Gastrocnemius medialis (tissue), 4 donors: ENCODE data around the gene ADD1. TPM values are rescaled to one million over a fixed set of nuclear protein-coding genes. Genes with fewer than 3 reads are reported as not detected.
"Not testable (repeated sequence)": the region's sequence is repeated elsewhere in the genome, so short reads cannot be mapped to it uniquely, and the experiment has no call there.

Experiments used
- ATAC-seq, 2 donors: fragments of 150-250 bp; one replicate each; pipeline ENCODE4 v1.9.1; 2016
- DNase-seq, 2 donors: peaks; one replicate each; pipeline ENCODE4 v3.0.0-alpha.2; 2019
- H3K27ac ChIP-seq, 4 donors: fragments of 200-600 bp; sonication (generic); 1 replicate in 1 of 4; 2 replicates in 3 of 4; pipeline ENCODE4 v1.5.1; 2016 to 2018; ENCODE audit warnings: mild to moderate bottlenecking in 2 of 4, moderate library complexity in 1 of 4
- H3K27me3 ChIP-seq, 3 donors: fragments of 200-600 bp; sonication (generic) in 2 of 3; 1 replicate in 1 of 3; 2 replicates in 2 of 3; pipeline versions ENCODE4 v1.5.1 to v1.6.0; 2016 to 2019; ENCODE audit warnings: mild to moderate bottlenecking in 1 of 3, moderate library complexity in 1 of 3
- H3K36me3 ChIP-seq, 2 donors: fragments of 200-600 bp; sonication (generic) in 1 of 2; one replicate each; pipeline ENCODE4 v1.5.1; 2017 to 2018
- H3K4me1 ChIP-seq, 2 donors: fragments of 200-600 bp; sonication (generic) in 1 of 2; one replicate each; pipeline ENCODE4 v1.5.1; 2016 to 2017; ENCODE audit warnings: mild to moderate bottlenecking in 2 of 2
- H3K4me3 ChIP-seq, 4 donors: fragments of 200-600 bp; sonication (generic) in 3 of 4; 1 replicate in 1 of 4; 2 replicates in 3 of 4; pipeline ENCODE4 v1.5.1; 2016 to 2019; ENCODE audit warnings: mild to moderate bottlenecking in 2 of 4
- H3K9me3 ChIP-seq, 3 donors: fragments of 200-600 bp; sonication (generic) in 2 of 3; 1 replicate in 1 of 3; 2 replicates in 2 of 3; pipeline ENCODE4 v1.5.1; 2016 to 2019
- CTCF ChIP-seq, 5 experiments: fragments of 450-650 bp in 3 of 5; fragments of 200-600 bp in 2 of 5; sonication (generic) in 2 of 5; IDR thresholded peaks in 4 of 5; conservative IDR thresholded peaks in 1 of 5; 1 replicate in 4 of 5; 2 replicates in 1 of 5; pipeline ENCODE4 v1.5.1; 2016 to 2019; ENCODE audit warnings: antibody characterized with exemption in 5 of 5, mild to moderate bottlenecking in 3 of 5, moderate library complexity in 3 of 5
- POLR2A ChIP-seq, 2 donors: fragments of 450-650 bp; IDR thresholded peaks; one replicate each; pipeline ENCODE4 v1.6.1; 2017; ENCODE audit warnings: antibody characterized with exemption in 2 of 2, mild to moderate bottlenecking in 2 of 2, moderate library complexity in 2 of 2
- in situ Hi-C, 4 donors: fragments of 200-750 bp; cut with MboI; loops; one replicate each; pipeline versions ENCODE4 v1.15.0 to v1.8.0; 2017; ENCODE audit warnings: low sequenced_read_pairs in 4 of 4
- intact Hi-C: fragments of 100-400 bp; cut with DNase I; formaldehyde crosslinking; loops from one replicate; pipeline ENCODE4 v1.15.1; 2023; ENCODE audit warnings: low total_unique reads
- total RNA-seq, 4 donors: library from RNA; depleted of rRNA; stranded (reverse); fragments of >200 nt; gene quantifications; one replicate each; pipeline versions ENCODE4 v1.1.0 to v1.2.3, GENCODE V29; 2016

ADD1 gene
- total RNA-seq, 4 donors from 2014 or later = 144 to 255 (median 178) TPM

- Histone ChIP-seq H3K4me1 (peaks cover 23 to 29% of the 10 kb centered on the region in 2 donors), H3K4me3 (no peak overlapping the region), H3K36me3 (peaks cover 0 to 37% of the 10 kb centered on the region in 2 donors), H3K9me3 (no peaks in the 10 kb centered on the region), H3K27ac (peak overlapping the region; percentile 86 to 98 (median 94)), H3K27me3 (no peaks in the 10 kb centered on the region)
- in situ Hi-C loops = loop anchor here in 1 of 4 donors (25.0 kb wide), 1 partner anchor 174 kb away; the partner anchor contains the start of gene TNIP2
- DNase-seq = peak in 1 of 2 donors; percentile 81
- intact Hi-C loops = no loop called here
- peak; percentile 10 to 54 for ATAC-seq
- no peak for TF ChIP-seq POLR2A (IDR thresholded peaks at IDR 0.05)
- no peak for TF ChIP-seq CTCF (IDR thresholded peaks at IDR 0.05 in 4 of 5, conservative IDR thresholded peaks at IDR 0.05 in 1 of 5)
Measured at GRCh38 chr4:2936773-2937145, 93.1 kb downstream of the ADD1 start.

- Histone ChIP-seq H3K4me3 (no peak overlapping the region), H3K27ac (peak overlapping the region; percentile 86 to 98 (median 94)), H3K9me3 (no peaks in the 10 kb centered on the region), H3K27me3 (no peaks in the 10 kb centered on the region), H3K4me1 (peaks cover 23 to 29% of the 10 kb centered on the region in 2 donors), H3K36me3 (peaks cover 0 to 41% of the 10 kb centered on the region in 2 donors)
- in situ Hi-C loops (loop anchor here in 1 of 4 donors (25.0 kb wide), 1 partner anchor 175 kb away; the partner anchor contains the start of gene TNIP2), intact Hi-C loops (no loop called here)
- ATAC-seq (no peak), DNase-seq (peak in 1 of 2 donors; percentile 25)
- TF ChIP-seq CTCF (IDR thresholded peaks at IDR 0.05 in 4 of 5, conservative IDR thresholded peaks at IDR 0.05 in 1 of 5) (no peak), POLR2A (IDR thresholded peaks at IDR 0.05) (no peak)
Measured at GRCh38 chr4:2937146-2937857, 93.7 kb downstream of the ADD1 start.

- Histone ChIP-seq H3K4me1 (peaks cover 23 to 25% of the 10 kb centered on the region in 2 donors), H3K4me3 (no peak overlapping the region), H3K27me3 (no peaks in the 10 kb centered on the region), H3K27ac (peak overlapping the region in 1 of 4 donors; percentile 98), H3K9me3 (no peaks in the 10 kb centered on the region), H3K36me3 (peaks cover 0 to 48% of the 10 kb centered on the region in 2 donors)
- intact Hi-C loops (no loop called here), in situ Hi-C loops (loop anchor here in 1 of 4 donors (25.0 kb wide), 1 partner anchor 176 kb away; the partner anchor contains the start of gene TNIP2)
- DNase-seq (no peak), ATAC-seq (no peak)
- no peak for TF ChIP-seq POLR2A (IDR thresholded peaks at IDR 0.05)
- no peak for TF ChIP-seq CTCF (IDR thresholded peaks at IDR 0.05 in 4 of 5, conservative IDR thresholded peaks at IDR 0.05 in 1 of 5)
Measured at GRCh38 chr4:2937986-2938385, 94.3 kb downstream of the ADD1 start.

GRCh38 chr4:2938411-2938810 lies 94.8 kb downstream of the ADD1 start:
- H3K9me3 ChIP-seq, H3K27me3 ChIP-seq, intact Hi-C loops, ATAC-seq, H3K4me3 ChIP-seq: not testable (repeated sequence)
- peak in 1 of 2 donors; percentile 7 for DNase-seq
- H3K36me3 ChIP-seq = peaks cover 0 to 52% of the 10 kb centered on the region in 2 donors
- in situ Hi-C loops = loop anchor here in 1 of 4 donors (25.0 kb wide), 1 partner anchor 176 kb away; the partner anchor contains the start of gene TNIP2
- peak overlapping the region in 1 of 4 donors; percentile 98 for H3K27ac ChIP-seq
- H3K4me1 ChIP-seq = peaks cover 23 to 24% of the 10 kb centered on the region in 2 donors

- in situ Hi-C loops = loop anchor here in 1 of 4 donors (25.0 kb wide), 1 partner anchor 177 kb away; the partner anchor contains the start of gene TNIP2
Measured at GRCh38 chr4:2938906-2939305, 95.3 kb downstream of the ADD1 start.

More at GRCh38 chr4:2938906-2939305, 95.3 kb downstream of the ADD1 start:
- no peak overlapping the region for H3K4me3 ChIP-seq
- TF ChIP-seq CTCF (IDR thresholded peaks at IDR 0.05 in 4 of 5, conservative IDR thresholded peaks at IDR 0.05 in 1 of 5) (no peak), POLR2A (IDR thresholded peaks at IDR 0.05) (no peak)
- H3K9me3 ChIP-seq = no peaks in the 10 kb centered on the region
- peak in 1 of 2 donors; percentile 6 for DNase-seq
- no peaks in the 10 kb centered on the region for H3K27me3 ChIP-seq
- ATAC-seq = no peak
- peaks cover 23 to 24% of the 10 kb centered on the region in 2 donors for H3K4me1 ChIP-seq
- no peak overlapping the region for H3K27ac ChIP-seq
- intact Hi-C loops = no loop called here
- H3K36me3 ChIP-seq = peaks cover 0 to 57% of the 10 kb centered on the region in 2 donors
